ENCODE data around the gene FAM83C.
"Not testable (repeated sequence)": the region's sequence is repeated elsewhere in the genome, so short reads cannot be mapped to it uniquely, and the experiment has no call there.

The FAM83C gene

DNA sequence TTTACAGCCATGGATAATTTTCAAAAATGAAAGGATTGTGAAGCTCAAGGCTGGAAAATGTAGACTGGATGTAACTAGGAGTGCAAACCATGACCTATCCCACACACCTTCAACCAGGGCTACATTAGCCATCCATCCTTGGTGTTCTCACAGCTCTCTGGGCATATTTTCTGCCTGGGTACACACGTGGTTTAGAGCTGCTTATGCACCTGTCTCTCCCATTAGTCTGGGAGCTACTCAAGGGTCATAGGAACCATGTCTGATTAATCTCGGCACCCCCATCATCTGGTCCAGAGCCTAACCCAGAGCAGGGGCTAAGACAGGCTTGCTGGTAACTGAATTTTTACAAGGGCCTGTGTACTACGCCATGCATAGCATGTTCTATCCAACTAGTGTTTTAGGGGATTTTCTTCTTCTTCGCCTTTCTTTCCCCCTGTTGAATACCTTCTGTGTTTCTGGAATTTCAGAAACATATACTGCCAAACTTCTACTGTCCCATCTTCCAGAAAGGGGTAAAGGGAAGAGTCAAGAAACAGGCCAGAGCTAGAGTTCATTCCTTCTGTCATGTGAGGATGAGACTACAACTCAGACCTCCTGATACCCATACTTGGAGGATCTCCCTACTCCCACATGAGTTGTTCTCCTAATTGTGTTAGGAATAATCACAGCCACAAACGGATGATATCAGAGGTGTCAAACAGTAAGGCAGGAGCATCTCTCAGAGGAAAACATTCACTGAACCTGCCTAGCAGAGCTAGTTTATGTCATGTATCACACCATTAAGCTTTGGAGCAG, 25.4 kb upstream of the FAM83C start:
- DNase-seq = no peak

DNA sequence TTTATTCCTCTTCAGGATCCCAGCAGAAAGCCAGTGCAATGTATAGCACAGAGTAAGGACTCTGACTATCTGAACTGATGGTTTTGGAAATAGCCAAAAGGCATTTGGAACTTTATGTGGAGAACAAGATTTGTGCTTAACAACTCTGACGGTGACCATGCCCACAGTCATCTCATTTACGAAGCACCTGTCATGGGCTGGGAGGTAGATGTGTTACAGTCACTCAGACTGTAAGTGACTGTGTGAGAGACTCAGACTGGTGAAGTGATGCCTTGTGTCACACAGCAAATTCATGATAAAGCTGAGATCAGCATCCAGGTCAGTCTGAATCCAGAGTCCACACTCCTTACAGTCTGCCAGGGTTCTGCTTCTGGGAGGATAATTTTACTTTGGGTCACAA, 23.9 kb upstream of the FAM83C start:
- no peak for DNase-seq

DNA sequence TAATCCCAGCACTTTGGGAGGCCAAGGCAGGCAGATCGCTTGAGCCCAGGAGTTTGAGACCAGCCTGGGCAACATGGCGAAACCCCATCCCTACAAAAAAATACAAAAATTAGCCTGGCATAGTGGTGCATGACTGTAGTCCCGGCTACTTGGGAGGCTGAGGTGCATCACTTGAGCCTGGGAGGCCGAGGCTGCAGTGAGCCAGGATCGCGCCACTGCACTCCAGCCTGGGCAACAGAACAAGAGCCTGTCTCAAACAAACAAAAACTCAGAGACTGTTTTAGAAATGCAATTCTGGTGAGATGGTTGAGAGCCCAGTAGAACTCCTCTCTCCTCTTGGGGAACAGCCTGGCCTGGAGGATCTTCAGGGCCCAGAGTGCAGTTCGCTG, 23.4 kb upstream of the FAM83C start:
- not testable (repeated sequence) for DNase-seq

DNA sequence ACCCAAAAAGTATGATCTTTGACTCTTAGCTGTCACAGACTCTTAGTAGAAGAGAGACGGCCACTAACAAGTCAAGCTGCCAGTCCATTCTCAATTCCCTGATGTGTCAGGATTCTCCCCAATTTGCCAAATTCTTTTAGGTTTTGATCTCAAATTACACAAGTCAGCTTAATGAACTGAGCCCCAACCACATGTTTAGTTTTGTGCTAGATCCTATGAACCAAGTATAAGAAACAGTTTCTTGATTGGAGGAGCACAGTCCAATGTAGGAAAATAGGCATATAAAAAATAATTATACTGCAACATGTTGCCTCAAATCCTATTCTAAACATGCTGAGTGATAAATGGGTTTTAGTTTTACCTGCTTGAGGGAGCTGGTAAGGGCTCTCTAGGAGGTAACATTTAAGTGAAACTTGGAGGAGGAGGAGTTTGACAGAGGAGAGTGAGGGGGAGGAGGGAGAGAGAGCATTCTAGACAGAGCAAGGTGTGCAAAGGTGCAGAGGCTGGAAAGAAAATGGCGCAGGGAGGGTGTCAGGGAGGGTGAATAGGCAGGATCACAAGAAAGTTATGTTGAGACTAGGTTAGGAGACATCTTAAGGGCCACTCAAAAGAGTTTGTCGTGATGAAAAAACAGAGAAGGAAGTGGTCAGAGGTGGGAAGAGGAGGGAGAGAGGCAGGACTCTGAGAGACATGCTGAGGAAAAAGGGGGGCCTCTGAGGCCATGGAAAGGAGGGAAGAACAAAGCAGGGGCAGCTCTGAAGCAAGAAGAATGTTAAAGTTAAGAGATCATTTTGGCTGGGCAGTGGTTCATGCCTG, 22.8 kb upstream of the FAM83C start:
- no peak for DNase-seq

DNA sequence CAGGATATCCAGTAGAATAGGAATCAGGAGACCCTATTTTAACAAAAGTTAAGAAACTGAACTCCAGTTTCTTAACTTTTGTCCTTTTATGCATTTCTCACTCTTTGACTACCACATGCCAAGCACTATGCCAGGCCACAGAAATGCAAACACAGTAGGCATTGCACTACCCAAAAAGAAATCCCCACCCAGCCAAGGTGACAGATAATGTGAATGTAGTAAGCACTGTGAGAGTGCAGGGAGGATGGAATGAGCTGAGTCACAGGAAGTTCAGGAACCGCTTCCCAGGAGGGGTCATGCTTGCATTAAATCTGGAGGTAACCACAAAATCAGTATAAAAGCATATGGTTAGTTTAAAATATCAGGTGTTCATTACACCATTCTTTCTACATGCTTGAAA, 20.1 kb upstream of the FAM83C start:
- DNase-seq = no peak

DNA sequence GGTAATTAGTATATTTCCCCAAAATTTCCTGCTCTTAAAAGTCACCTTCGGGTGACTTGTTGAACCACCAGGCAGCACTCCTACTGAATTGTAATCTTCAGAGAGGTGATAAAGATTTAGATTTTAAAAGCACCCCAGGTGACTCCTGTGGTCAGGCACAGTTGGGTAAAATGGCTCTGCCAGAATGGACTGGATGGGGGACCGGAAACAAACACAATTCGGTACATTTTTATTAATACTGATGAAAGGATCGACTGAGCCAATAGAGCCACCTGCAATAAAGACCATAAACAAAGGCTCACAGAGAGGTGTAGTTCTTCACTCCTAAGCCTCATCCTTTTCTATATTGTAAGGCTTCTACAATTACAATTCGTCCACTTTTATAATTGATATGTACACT, 19.6 kb upstream of the FAM83C start:
- no peak for DNase-seq

DNA sequence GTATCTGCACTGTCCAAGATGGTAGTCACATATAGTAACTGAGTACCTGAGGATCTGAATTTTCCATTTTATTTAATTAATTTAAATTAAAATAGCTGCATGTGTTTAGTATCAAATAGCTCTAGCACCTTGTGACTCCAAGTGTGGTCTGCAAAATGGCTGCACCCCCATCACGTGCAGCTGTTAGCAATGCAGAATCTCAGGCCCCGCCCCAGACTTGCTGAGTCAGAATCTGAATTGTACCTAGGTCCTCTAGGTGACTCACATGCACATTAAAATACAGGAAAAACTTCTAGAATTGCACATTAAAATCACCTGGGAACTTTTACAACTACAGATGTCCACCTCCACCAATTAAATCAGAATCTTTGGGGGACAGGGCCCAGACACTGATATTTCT, 19.2 kb upstream of the FAM83C start:
- no peak for DNase-seq

DNA sequence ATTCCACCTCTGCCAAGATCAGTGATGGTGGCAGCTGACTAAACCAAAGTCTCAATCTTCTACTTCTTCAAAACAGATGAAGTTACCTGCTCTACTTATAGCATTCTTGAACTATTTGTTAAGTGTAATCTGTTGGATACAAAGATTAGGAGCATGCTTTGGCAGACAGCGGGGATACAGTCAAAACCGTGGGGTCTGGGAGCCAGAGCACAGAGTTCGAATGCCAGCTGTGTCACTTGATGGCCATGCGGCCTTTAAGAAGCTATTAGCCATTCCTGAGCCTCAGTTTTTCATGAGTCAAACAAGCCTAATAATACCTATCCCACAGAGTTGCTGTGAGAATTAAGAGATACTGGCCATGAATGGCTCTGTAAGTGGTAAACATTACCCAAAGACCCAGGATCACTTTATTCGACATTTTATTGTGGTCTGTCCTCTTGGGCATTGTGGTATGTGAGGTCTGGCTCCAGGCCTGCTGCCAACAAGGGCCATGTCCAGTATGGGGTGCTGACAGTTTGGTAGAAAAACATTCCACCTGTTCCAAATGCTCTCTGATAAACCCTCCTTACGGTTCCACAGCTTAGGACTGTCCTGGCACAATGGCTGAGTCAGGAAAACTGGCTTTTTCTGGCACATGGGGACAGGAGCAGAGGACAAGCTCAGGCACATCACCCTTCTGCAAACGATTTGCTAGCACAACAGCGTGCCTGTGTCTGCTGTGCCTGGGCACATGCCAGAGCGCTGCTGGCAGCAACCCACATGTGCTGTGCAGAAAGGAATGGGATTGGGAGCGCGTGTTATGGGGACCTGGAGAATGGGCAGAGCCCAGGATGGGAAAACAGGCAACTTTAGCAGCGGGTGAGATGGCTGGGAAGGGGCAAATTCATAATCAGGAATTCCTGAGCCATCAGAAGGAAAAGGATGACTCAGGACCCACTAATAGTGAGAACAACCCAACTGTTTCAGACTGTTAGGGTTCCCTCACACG, 15.7 kb upstream of the FAM83C start:
- DNase-seq = no peak

DNA sequence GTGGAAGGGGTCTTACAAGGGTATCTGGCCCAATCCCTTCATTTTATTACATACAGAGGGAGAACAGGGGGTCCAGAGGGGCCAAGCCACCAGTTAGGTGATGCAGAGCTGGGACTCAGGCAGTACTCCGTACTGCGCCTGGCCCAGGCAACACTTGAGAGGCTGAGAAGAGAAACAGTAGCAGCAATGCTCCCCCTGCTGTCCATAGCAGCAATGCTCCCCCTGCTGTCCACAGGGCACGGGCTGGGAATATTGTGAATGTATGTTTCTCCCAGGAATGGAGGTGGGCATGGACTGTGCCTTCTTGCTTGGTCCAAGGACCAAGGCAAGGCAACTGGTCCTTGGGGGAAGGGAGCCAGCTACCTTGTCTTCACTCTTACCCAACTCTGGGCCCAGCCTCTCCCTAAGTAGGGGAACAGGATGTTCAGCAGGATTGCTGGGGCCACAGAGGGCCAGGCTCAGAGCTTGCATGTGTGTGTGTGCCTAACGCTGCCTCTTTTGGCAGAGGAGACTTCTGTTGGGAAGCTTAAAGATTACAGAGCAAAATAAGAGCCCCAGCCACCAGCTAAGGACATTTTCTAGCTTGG, 14.8 kb upstream of the FAM83C start:
- no peak for DNase-seq

DNA sequence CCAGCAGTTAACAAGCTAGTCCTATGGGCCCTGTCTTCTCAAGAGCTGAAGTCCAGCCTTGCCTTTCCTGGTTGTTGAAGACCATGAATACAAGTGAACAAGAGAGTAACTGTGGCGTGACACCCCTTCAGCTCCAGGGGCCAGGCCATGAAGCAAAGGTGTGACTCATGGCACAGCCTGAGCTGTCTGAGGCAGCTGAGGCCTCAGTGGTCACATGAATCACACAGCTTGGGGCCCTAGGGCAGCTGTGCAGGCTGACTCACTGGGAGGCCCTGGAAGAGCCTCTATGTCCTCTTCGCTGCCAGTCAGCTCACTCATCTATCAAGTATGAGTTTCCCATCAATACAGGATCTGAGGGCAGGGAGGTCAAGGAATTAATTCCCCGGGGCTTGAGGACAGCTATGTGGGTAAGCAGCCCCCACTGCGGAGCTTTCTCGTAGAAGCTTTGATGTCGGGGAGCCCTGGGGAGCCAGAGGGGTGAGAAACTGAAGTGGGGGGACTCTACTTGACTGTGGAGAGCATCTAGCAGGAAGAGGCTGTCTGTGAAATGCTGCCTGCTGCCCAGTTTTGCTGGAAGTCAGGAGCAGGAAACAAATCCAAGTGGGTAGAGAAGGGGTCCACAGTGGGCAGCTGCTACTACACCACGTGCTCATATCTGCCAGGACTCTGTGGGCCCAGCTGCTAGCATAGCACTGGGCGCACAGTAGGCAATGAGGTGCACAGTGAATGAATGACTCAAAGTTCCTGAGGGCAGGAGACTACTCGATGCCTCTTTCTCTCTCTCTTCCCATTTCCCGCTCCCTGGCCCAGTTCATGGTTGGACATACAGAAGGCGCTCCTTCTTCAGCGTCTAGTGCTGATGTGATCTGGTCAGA, 13.7 kb upstream of the FAM83C start:
- DNase-seq = peak; percentile 15

DNA sequence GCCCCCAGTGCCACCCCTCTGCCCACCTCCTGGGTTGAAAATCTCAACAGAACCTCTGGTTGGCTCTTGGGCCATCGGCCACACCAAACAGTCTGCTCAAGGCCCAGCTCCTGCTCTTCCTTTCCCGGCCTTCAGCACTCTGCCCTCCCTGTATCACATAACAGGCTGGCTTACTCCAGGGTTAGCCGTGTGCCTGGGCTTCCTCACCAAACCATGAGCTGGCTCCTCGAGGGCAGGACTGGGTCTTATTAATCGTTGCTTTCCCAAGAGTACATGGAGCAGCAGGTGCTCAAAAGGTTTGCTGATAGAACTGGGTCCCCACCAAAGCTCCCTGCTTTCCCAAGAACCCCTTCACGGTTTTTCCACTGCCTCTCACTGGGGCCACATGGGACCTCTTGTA, 12.7 kb upstream of the FAM83C start:
- no peak for DNase-seq

DNA sequence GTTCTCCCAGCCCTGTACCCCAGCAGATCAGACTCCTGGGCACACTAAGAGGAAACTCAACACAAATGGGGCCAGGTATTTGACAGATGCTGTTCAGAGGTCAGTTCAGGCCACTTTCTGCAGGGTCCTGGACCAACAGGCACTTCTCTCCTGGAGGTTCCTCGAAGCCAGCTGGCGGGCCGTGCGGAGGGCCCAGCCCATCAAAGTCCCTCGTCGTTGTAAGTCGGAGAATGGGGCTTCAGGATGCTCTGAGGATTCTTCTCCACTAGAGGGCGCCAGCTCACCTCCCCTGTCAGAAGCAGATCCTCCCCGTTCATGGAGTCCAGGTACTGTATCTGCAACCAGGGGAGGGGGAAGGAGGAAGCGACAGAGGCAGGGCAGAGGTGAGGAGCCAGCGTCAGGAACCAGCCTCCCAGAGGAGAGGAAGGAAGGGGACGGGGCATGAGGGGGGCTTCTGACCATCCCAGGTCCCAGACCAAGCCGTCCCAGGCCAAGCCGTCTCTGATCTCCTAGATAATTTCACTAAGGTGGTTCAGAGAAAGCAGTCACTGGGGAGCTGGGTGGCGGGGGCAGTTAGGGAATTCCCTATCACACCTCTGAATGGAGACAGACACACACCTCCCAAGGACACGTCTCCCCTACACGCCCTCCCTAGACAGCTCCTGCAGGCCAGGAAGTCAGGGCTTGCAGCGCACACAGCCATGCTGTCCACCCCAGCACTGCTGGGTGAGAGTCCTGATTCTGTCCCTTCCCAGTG, 11.7 kb upstream of the FAM83C start:
- DNase-seq = peak; percentile 69

DNA sequence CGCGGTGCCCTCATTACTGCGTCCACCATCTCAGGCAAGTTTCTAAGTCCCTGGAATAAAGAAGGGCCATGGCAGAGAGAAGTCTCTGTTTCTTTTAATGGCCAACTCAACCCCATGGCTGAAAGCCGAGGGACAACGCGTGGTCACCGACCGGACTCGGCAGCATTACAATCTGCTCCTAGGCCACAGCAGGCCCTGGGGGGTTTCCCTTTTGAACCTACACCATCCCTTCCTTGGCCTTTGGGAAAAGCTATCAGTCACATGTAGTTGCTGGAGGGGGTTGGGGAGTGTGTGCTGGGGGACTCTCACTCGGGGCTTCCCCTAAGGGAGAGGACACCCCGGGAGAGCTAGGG, 11.1 kb upstream of the FAM83C start:
- no peak for DNase-seq

DNA sequence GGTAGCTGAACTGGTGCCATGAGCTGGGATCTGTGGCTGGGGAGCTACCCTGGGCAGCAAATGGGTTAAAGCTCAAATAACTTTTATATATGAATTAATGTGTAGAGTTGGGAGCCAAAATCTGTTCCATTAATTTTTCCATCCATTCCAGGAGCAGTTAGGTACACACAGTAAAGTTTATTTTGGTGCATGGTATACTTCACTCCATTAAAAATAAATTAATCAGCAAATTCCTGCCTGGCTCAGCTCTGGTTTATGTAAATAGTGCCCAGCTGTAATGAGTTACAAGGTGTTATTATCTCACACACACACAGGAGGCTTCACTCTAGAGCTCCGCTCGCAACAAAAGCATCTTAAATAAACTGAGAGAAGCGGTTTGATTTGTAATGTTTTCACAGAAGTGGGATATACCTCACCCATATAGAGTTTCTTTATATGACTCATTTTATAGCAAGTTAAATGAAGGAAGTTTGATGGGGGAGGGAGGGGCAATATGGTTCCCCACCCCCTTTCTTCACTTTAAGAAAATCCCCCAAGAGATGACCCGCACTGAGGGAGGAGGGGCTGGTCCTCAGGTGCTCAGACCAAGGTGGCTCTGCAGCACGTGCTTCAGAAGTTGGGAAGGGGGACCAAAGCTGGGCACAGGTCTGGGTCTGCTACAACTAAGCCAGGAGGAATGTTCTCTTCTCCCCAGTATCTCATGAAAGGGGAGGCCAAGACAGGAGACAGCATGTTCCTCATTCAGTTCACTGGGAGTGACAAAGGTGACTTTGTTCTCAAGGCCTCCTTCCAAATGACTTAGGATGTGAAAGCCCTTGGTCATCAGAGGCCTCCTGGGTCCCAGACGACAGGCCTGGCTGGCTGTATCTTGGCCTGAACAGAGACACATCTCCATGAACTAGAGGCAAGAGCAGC, 10.5 kb upstream of the FAM83C start:
- no peak for DNase-seq

DNA sequence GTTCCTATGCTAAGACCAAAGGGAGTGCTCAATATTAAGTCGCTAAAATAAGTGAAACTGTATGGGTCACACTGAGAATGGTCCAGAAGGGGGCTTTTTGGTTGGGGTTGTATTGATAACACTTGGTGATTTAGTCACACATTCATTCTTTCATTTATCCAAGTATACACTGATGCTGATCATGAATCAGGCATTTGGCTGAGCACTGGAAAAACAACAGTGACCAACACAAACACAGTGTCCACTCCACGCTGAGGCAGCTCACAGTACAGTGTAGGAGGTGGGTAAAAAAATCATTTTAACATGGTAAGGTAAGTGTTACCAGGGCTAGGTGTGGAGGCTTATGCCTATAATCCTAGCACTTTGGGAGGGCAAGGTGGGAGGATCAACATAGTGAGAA, 9.2 kb upstream of the FAM83C start:
- DNase-seq = no peak

DNA sequence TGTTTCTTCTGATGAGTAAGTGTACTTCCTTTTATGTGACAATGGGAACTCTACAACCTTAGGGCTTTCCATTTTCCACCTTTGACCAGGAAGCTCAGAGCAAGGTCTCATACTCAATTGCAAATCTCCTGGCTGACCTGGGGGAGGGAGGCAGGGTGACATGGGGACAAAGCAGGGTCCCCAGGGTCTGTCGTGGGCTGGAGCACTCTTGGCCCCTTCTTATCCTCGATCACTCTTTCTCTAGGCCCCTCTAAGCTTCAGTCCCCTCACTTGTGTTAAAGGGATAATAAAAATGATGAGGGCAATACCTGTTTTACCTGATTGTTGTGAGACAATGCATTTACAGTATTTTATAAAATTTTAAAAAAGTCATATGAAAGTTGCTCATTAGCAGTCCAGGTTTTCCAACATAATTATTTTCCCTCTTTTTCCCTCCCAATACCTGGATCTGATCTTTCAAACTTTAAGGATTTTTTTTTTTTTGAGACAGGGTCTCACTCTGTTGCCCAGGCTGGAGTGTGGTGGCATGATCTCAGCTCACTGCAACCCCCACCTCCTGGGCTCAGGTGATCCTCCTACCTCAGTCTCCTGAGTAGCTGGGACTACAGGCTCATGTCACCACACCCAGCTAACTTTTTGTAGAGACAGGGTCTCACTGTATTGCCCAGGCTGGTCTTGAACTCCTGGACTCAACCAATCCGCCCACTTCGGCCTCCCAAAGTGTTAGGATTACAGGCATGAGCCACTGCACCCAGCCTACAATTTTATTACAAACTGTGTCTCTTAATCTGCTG, 8.4 kb upstream of the FAM83C start:
- no peak for DNase-seq

DNA sequence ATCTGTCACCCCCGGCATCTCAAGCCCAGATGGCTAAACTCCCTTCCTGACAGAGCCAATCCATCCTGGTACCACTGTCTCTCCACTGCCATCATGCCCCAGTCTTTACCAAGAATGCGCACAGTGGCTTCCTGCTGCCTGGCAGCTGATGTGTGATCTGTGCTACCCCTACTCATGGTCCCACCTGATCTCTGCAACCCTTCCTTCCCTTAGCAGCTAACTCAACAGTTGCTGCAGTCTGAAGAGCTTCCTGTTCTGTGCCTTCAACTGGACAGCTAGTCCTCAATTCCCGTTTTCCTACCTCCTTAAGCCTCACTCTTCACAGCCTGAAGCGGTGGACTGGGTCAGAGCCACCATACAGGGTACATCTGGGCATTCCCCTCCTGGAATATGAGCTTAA, 7.6 kb upstream of the FAM83C start:
- no peak for DNase-seq

DNA sequence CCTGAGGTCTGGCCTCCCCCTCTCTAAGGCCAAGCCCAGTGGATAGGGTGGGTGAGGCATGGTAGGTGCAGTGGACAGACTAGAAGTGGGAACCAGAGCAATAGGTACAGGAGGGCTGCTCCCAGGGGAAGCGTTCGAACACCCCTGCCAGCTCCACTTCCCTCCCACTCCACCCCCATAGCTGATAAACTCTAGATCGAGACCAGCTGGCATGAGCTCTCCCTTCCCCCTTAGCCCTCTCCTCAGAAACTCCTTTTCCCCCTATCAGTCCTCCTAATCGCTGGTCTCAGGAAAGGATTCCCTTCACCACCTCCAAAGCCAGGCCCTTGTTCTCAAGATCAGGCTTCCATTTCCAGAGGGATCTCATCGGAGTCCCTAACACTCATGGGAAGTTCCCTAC, 6.0 kb upstream of the FAM83C start:
- DNase-seq = no peak

DNA sequence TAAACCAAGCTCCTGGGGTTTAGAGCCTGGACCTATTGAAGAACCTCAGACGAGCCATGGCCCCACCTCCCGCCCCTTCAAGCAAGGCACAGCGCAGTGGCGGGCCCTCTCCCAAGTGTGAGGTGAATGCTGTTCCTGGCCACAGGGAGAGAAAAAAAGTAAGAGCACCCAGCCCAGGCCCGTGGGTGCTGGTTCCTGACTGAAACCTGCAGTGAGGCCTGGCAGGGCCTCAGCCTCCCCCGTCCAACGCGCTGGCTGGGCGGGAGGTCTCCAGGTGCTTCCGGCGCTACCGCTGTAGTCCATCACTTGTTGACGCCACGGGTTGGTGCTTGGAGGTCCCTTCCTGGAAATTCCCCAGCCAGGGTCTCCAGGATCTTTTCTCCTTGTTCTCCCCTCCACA, 5.5 kb upstream of the FAM83C start:
- DNase-seq = no peak

Data from activated effector memory CD4-positive, alpha-beta T cell treated with Interleukin-2 at 50 U/mL for 16 hours (primary cell).